Stimulated activated naive CD8-positive, alpha-beta T cell treated with anti-CD3 and anti-CD28 coated beads, Interleukin-15, Interleukin-2, amounts not matched to agents 100 U/mL and 50 U/mL, for 24 hours (primary cell): ENCODE results near the gene KCNMA1.
"Not testable (repeated sequence)": the region's sequence is repeated elsewhere in the genome, so short reads cannot be mapped to it uniquely, and the experiment has no call there.

Experiments
- ATAC-seq: fragments of 150-1000 bp; cut with Tn5 transposase; one replicate; pipeline ENCODE4 v1.10.0; 2021
- DNase-seq: peaks from one replicate; pipeline ENCODE4 v3.0.0; 2021

The KCNMA1 gene

GRCh38 chr10:77583527-77583926, 54.1 kb downstream of the KCNMA1 start:
- DNase-seq (no peak), ATAC-seq (no peak)

GRCh38 chr10:77582710-77583115, 54.9 kb downstream of the KCNMA1 start:
- ATAC-seq (peak; percentile 53), DNase-seq (peak; percentile 17)

GRCh38 chr10:77581738-77582137, 55.9 kb downstream of the KCNMA1 start:
- ATAC-seq: no peak
- DNase-seq: no peak

- ATAC-seq (no peak), DNase-seq (no peak)
Observed at GRCh38 chr10:77580482-77580881, 57.1 kb downstream of the KCNMA1 start.

- ATAC-seq (no peak), DNase-seq (no peak)
Observed at GRCh38 chr10:77578583-77579227, 58.9 kb downstream of the KCNMA1 start.

GRCh38 chr10:77577666-77578229, 59.9 kb downstream of the KCNMA1 start:
- ATAC-seq (no peak), DNase-seq (no peak)

GRCh38 chr10:77576444-77577032, 61.1 kb downstream of the KCNMA1 start:
- DNase-seq: no peak
- ATAC-seq: no peak

- ATAC-seq (no peak), DNase-seq (no peak)
Observed at GRCh38 chr10:77576007-77576367, 61.6 kb downstream of the KCNMA1 start.

GRCh38 chr10:77575271-77576006, 62.2 kb downstream of the KCNMA1 start:
- ATAC-seq: no peak
- no peak for DNase-seq

GRCh38 chr10:77574438-77574837, 63.2 kb downstream of the KCNMA1 start:
- ATAC-seq: no peak

GRCh38 chr10:77572520-77572919, 65.1 kb downstream of the KCNMA1 start:
- DNase-seq, ATAC-seq: not testable (repeated sequence)

More at GRCh38 chr10:77574438-77574837, 63.2 kb downstream of the KCNMA1 start:
- no peak for DNase-seq

GRCh38 chr10:77571490-77571889, 66.1 kb downstream of the KCNMA1 start:
- DNase-seq: no peak
- ATAC-seq: no peak

- no peak for ATAC-seq
- DNase-seq: no peak
Observed at GRCh38 chr10:77566914-77567566, 70.6 kb downstream of the KCNMA1 start.

- DNase-seq: no peak
- ATAC-seq: no peak
Observed at GRCh38 chr10:77566236-77566635, 71.4 kb downstream of the KCNMA1 start.

- ATAC-seq: no peak
Observed at GRCh38 chr10:77565590-77566023, 72.0 kb downstream of the KCNMA1 start.

GRCh38 chr10:77564731-77565589, 72.6 kb downstream of the KCNMA1 start:
- no peak for DNase-seq
- no peak for ATAC-seq

More at GRCh38 chr10:77565590-77566023, 72.0 kb downstream of the KCNMA1 start:
- no peak for DNase-seq

GRCh38 chr10:77563638-77564270, 73.9 kb downstream of the KCNMA1 start:
- no peak for ATAC-seq

GRCh38 chr10:77562742-77563141, 74.9 kb downstream of the KCNMA1 start:
- ATAC-seq (no peak), DNase-seq (no peak)

More at GRCh38 chr10:77563638-77564270, 73.9 kb downstream of the KCNMA1 start:
- no peak for DNase-seq

- DNase-seq: no peak
- no peak for ATAC-seq
Observed at GRCh38 chr10:77561991-77562390, 75.6 kb downstream of the KCNMA1 start.

- ATAC-seq (no peak), DNase-seq (no peak)
Observed at GRCh38 chr10:77560471-77560870, 77.1 kb downstream of the KCNMA1 start.

GRCh38 chr10:77560052-77560451, 77.6 kb downstream of the KCNMA1 start:
- ATAC-seq (no peak), DNase-seq (no peak)
